ENCODE data around the gene SH2D3A.

The SH2D3A gene

DNA sequence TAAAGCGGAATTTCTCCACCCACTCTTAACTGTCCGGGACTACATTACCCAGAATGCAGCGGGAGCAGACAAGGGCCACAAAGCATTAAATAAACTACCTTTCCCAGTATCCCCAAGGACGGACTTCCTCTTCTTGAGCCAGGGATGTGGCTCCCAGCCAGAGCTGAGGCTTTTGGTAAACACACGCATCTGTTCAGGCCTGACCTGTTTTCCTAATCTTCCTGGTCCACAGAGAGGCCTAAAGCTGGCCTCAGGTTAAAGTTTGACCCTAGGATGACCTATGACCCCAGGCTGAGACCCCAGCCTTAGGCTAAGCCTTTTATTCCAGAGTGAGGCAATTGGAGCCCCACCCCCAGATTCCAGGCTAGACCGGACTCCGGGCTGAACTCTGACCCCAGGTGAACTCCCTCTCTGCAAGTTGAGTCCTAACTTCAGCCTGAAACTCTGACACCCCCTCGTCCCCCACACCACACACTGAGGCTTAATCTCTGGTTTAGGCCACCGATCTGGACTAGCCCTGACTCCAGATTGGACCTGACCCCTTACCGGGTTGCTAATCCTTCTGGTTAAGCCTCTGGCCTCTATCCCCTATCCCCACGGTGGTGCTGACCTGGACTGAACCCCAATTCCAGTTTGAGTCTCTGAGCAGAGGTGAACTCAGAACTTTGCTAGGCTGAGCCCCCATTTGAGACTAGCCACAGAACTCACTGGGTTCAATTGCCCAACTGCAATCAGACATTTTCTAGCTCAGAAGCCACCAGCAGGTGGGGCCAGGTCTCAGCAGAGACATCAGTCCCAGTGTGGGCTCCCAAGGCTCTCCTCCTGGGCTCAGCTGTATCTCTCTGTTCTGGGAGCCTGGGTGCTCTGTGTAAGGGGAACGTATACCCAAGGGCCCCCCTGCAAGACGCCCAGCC is 29.1 kb downstream of the SH2D3A start:
- DNase-seq (ENCODE audit: low read depth): peak; percentile 67

DNA sequence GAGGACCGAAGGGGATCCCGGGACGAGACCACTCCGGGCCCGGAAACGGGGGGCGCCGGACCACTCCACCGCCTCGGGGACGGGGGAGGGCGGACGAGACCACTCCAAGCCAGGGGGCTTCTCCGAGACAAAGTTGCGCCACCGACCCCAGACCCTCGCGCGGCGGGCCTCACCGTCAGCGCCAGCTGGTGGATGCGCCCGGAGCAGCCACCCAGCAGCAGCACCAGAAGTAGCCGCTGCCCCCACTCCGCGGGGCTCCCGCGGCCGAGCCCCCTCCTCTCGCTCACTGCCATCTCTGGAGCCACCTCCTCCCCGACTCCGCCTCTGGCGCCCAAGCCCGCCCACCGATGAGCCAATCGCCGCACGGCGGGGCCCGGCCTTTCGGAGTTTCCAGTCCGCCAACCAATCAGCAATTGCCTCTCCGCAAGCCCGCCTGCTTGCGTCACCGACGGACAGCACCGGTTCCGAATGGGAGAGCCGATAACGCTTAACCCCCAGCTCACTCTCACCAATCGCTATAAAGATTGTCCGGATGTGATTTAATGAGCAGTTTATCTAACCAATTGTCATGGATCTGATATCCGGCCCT is 29.9 kb downstream of the SH2D3A start, which contains the start of gene GPR108:
Gene GPR108, minus strand, starts transcription at position 297 of the 589 bp plus-strand sequence. Its CDS starts 4 bp downstream, at position 293.
- peak; percentile 97 for DNase-seq (ENCODE audit: low read depth)

- no peak for DNase-seq (ENCODE audit: low read depth)
Measured at GRCh38 chr19:6736917-6737283, 30.3 kb downstream of the SH2D3A start.

- peak; percentile 39 for DNase-seq (ENCODE audit: low read depth)
Measured at GRCh38 chr19:6736169-6736916, 30.9 kb downstream of the SH2D3A start.

DNA sequence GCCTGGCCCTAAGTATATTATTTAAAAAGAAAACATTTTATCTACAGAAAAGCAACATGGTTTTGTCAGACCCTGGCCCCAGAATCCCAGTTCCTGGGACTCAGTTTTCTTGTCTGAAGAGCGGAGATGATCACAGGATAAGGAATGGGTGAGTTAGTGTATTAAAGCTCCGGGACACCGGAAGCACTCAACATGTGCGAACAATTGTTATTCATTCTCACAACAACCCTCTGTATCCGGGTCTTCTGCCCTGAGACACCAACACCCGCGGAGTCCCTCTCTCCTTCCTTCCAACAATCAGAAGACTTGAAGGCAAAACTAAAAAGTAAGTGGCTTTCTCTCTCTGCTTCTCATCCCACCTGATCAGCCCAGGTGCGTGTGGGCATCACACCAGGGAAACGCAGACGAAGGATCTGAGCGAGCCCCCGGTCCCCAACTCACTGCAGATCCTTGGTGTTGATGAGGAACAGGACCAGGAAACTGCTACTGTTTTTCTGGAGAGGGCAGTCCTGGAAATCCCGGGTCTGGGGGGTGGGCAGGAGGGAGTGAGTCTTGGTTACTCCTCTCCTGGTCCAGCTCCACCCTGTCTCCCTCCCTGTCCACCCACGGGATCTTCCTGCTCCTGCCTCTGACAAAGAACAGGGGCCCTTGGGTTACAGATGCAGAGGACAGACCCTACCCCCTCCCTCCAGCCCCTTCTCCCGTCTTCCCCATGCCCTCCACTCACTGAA is 31.9 kb downstream of the SH2D3A start:
- no peak for DNase-seq (ENCODE audit: low read depth)

DNA sequence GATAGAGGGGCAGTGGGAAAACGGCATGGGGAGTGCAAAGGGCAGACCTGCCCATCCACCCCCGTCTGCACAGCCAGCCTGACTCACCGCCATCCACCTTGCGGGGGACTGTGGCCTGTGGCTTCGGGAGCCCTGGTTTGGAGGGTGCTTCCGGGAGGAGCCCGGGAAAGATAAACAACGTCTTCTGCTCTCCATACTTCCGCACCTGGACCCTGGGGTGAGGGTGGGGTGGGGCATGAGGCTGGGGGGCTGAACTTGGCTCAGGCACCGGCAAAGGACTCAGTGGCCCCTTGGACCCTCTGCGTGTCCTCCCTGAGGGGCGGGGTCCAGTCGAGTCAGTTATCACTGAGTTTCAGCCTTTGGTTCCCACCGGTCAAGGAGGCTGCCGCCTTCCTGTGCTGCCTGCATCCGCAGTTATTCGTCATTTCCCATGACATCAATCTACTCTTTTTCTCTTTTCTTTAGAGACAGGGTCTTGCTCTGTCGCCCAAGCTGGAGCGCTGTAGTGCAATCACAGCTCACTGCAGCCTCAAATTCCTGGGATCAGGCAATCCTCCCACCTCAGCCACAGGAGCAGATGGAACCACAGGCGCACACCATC is 33.0 kb downstream of the SH2D3A start:
- no peak for DNase-seq (ENCODE audit: low read depth)

DNA sequence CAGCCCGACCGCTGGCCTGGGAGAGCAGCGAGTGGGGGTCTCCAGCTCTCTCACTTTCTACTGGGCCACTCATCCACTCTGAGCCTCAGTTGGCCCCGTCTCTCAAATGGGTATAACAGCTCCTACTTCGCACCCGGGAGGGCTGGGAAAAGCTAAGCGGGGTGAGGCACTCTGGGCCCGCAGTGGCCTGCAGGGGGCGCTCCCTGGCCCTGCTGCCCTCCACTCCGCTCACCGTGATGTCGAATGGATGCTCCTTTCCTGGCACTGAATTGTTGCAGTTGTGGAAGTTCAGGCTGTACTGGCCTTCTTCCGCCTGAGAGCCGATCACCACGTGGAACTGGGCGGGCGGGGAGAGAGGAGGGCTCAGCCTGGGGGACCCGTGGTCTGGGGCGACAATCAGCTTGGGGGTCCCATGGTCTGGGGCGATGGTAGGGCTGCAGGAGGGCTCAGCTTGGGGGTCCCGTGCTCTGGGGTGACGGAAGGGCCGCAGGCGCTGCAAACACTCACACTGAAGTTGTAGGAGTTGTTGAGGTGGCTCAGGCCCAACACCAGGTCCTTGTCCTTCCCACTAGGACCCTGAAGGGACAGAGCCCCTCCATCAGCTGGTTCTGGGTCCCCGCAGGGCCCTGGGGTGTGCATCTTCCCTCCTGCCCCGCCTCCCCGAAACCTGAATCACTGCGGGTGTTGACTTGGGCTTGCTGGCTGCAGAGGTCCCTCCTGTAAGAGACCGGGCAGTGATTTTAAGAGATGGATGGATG is 33.7 kb downstream of the SH2D3A start:
- no peak for DNase-seq (ENCODE audit: low read depth)

- no peak for DNase-seq (ENCODE audit: low read depth)
Measured at GRCh38 chr19:6732803-6733337, 34.4 kb downstream of the SH2D3A start.

DNA sequence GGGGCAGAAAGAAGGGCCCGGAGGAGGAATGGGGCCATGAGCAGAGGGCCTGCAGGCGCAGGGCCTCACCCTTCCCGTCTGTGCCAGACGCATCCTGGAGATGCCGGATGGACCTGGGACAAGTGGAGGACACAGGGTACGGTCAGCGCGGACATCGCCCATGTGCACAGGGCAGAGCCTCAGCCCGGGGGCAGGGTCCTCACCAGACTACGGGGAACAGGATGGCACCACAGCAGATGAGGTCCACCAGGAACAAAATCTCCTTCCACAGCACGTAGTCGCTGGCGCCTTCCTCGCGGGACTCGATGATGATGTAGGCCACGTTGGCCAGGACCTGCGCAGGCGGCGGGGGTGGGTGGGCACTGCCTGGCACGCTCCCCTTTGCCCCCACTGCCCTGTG is 35.4 kb downstream of the SH2D3A start:
- DNase-seq (ENCODE audit: low read depth): no peak

- no peak for DNase-seq (ENCODE audit: low read depth)
Measured at GRCh38 chr19:6730941-6731670, 36.1 kb downstream of the SH2D3A start.

DNA sequence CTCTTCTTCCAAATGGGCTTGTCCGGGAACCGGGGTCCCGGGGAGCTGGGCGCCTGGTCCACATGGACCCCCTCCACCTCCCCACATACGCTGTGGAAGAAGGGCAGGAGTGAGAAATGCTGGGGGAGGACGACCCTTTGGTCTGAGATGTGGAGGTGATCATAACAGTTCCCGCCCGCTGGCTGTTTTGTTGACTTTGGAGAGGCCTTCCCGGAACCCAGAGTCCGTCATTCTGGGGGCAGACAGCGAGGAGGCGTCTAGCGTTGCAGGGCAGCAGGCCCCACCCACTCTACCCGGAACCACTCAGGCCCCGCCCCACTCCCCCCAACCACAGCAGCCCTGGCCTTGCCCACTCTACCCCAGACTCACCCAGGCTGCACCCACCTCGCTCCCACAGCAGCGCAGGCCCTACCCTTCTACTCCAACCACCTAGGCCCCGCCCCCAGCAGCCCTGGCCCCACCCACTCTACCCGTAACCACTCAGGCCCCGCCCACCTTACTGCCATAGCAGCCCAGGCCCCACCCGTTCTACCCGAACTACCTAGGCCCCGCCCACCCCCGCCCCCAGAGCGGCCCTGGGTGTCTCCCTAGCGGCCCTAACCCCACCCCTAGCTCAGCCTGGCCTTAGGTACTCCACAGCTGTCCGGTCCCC is 37.0 kb downstream of the SH2D3A start:
- no peak for DNase-seq (ENCODE audit: low read depth)

DNA sequence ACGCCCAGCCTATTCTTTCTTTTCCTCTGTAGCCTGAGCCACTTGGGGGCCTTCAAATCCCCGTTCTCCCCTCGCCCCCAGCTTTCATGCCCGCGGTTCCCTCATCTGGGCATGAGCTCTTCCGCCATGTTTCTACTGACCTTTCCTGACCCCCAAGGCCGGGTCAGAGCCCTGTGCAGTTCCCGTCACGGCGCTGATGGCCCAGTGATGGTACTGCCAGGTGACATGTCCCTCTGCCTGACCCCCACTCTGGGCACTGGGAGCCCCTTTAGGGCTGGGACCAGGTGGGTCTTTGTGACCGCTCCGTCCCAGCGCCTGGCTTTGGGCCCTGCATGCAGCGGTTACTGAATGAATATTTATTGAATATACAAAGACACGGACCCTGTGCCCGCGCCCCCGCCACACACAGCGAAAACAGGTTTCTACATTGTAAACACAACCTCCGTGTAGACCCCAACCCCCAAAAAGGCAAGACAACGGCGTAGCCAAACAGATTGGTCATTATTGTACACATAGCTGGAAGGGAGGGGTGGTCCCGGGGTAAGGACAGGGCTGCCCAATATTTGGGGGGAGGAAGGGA is 37.6 kb downstream of the SH2D3A start:
- no peak for DNase-seq (ENCODE audit: low read depth)

GRCh38 chr19:6728346-6728745 is 38.9 kb downstream of the SH2D3A start:
- DNase-seq (ENCODE audit: low read depth): no peak

DNA sequence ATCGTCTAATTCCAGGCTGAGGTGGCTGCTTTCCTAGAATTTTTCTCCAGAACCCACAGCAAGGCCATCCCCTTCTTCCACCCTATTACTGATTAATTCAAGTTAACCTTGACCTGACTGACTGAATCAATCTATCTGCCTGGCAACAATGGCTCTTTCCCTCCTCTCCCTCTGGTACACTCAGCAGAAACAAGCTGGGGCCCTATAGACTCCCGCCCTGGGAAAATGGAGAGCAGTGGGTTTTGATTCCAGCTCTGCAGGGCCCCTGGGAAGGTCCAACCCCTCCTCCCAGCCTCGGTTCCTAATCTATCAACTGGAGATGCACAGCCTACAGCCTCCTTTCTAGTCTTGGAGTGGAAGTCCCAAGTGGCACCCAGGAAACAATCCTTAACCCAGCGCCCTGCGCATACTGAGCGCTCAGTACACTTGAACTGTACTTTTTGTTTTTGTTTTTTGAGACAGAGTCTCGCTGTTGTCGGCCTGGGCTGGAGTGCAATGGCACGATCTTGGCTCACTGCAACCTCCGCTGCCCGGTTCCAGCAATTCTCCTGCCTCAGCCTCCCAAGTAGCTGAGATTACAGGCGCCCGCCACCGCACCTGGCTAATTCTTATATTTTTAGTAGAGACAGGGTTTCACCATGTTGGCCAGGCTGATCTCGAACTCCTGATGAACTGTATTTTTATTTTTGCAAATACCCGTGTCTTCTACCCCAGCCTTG is 41.6 kb downstream of the SH2D3A start:
- DNase-seq (ENCODE audit: low read depth): no peak

DNA sequence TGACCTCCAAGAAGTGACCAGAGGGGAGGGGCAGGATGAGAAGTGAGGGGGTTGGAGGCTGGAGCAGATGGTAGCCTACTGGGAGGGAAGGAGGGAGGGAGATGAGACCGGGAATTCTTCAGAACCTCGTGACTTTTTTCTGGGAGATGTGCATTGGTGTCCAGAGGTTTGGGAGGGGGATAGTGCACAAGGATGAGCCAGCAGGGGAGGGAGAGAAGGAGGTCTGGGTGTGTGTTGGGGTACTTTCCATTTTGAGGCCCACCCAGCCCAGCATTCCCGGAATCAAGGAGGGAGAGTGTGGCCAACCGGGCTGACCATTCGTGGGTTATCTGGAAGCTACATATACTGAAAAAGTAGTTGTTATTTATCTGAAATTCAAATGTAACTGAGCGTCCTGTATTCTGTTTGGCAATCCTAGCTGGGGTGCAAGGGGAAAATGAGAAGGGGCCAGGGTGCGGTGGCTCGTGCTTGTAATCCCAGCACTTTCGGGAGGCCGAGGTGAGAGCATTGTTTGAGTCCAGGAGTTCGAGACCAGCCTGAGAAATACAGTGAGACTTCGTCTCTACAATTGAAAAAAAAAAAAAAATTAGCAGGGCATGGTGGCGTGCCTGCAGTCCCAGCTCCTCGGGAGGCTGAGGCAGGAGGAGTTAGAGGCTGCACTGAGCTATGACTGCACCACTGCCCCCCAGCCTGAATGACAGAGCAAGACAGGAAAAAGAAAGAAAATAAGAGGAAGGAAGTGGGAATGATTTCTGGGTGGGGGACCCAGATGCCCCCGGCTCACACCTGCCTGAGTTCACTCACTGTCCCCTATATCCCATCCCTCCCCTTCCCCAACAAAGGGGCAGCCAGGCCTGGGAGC is 42.4 kb downstream of the SH2D3A start:
- no peak for DNase-seq (ENCODE audit: low read depth)

- no peak for DNase-seq (ENCODE audit: low read depth)
Measured at GRCh38 chr19:6723738-6724137, 43.5 kb downstream of the SH2D3A start.

- no peak for DNase-seq (ENCODE audit: low read depth)
Measured at GRCh38 chr19:6723108-6723618, 44.1 kb downstream of the SH2D3A start.
